ENCODE measurements around the gene KIAA0319L. TPM values are rescaled to one million over a fixed set of nuclear protein-coding genes. Genes with fewer than 3 reads are reported as not detected.

The KIAA0319L gene
- total RNA-seq, 2 donors from 2014 or later: 109 to 124 TPM

- Histone ChIP-seq H3K36me3 (no peaks in the 10 kb centered on the region), H3K27me3 (replicated peaks; ENCODE audit: insufficient read depth) (no peaks in the 10 kb centered on the region), H3K27ac (peak within 1 kb of the TSS; percentile 94 to 95), H3K4me1 (replicated peaks) (peaks cover 10% of the 10 kb centered on the region), H3K9me3 (no peaks in the 10 kb centered on the region), H3K4me3 (peak within 1 kb of the TSS; percentile 66 to 80)
- under 1% methylated on average over 58 of the region's 58 CpGs for WGBS
- intact Hi-C loops (cut with DNase I): loop anchor here (5.0 kb wide), 1 partner anchor 365 kb away; the partner anchor contains the start of gene SFPQ
- TF ChIP-seq POLR2A (IDR thresholded peaks at IDR 0.05) (peak; percentile 44), CTCF (IDR thresholded peaks at IDR 0.05) (no peak), POLR2AphosphoS5 (IDR thresholded peaks at IDR 0.05) (peak; percentile 89)
- peak; percentile 96 for DNase-seq (ENCODE audit: low spot score)
These were observed 589 bp upstream of the KIAA0319L start, which contains the start of gene NCDN for GRCh38 chr1:35557611-35558373. Gene NCDN (plus strand): TSS chr1:35557799. CDS start chr1:35558191, 392 bp downstream.

DNA sequence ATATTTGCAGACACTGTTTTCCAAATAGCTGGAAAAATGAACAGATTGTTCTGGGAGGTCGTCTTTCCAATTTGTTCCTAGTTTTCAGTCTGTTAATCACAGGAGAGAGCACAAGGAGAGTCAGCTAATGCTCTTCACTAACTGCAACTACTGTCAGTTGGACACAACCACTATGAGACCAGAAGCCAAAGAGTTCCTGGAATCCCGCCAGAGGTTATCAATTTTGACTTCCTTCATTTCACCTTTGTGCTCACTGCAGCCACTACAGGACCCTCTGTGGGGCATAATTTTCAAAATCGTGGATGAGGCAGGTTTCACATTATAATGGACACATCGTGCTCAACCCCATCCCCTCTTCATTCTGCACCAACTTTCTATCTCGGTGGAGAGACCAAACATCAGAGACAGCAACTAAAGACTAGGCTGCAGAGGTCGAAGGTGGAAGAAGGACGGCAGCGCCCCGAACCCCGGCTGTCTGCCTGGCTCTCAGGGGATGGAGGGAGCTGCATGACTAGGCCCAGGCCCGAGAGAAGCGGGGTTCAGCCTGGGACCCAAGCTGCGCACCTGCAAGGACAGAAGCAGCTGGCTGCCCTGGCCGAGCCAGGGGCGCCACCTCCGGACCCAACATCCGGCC lies 602 bp downstream of the KIAA0319L start:
- intact Hi-C loops (cut with DNase I): loop anchor here (5.0 kb wide), 1 partner anchor 364 kb away; the partner anchor contains the start of gene SFPQ
- WGBS: 2% methylated on average over 13 of the region's 17 CpGs
- Histone ChIP-seq H3K4me1 (replicated peaks) (peaks cover 10% of the 10 kb centered on the region), H3K27me3 (replicated peaks; ENCODE audit: insufficient read depth) (no peaks in the 10 kb centered on the region), H3K4me3 (peak overlapping the region; percentile 66 to 80), H3K27ac (peak overlapping the region; percentile 94 to 95), H3K36me3 (no peaks in the 10 kb centered on the region), H3K9me3 (no peaks in the 10 kb centered on the region)
- TF ChIP-seq POLR2A (IDR thresholded peaks at IDR 0.05) (no peak), CTCF (IDR thresholded peaks at IDR 0.05) (no peak)
- DNase-seq (ENCODE audit: low spot score): no peak

DNA sequence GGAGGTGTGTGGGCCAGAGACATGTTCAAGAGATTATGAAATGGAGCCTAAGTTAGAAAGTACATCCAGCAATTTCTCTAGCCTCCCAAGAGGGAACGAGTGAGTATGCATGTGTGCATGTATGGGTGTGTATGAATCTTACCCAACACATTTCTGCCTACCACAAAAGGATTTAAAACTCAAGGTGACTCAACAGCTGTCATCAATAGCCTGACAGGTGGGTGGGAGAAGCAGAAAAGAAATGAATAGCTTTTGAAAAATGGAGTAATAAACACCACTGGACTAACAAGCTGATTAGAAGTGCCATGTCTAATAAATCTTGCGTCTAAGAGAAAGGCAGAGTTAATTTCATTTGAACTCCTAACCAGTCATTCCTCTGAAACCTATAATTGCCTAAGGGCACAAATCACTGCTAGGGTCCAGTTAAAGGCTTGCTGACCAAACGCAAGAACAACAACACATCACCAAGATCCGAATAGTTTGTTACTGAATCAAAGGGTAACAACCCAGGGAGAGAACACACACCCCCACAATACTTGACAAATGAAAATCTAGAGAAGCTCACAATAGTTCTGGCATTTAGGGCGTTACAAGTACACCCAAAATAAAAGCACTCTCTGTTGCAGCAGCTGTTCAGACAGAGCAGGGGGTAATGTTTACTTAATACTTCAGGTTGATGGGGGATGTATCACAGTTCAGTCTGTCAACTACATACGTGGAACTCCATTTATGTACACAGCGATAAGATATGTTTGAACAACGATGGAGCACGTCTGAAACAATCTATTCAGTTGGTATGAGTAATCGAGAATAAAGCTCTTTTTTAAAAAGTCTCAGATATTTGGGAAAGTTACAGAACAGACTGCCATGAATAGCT lies 1.4 kb downstream of the KIAA0319L start:
- Histone ChIP-seq H3K4me1 (replicated peaks) (peaks cover 7% of the 10 kb centered on the region), H3K4me3 (peak overlapping the region; percentile 66 to 80), H3K9me3 (no peaks in the 10 kb centered on the region), H3K36me3 (no peaks in the 10 kb centered on the region), H3K27ac (peak overlapping the region; percentile 94 to 95), H3K27me3 (replicated peaks; ENCODE audit: insufficient read depth) (no peaks in the 10 kb centered on the region)
- TF ChIP-seq CTCF (IDR thresholded peaks at IDR 0.05): no peak
- no peak for TF ChIP-seq POLR2AphosphoS5 (IDR thresholded peaks at IDR 0.05)
- TF ChIP-seq POLR2A (IDR thresholded peaks at IDR 0.05): no peak
- intact Hi-C loops (cut with DNase I): loop anchor here (5.0 kb wide), 1 partner anchor 364 kb away; the partner anchor contains the start of gene SFPQ
- 33% methylated on average over 10 of the region's 10 CpGs for WGBS
- no peak for DNase-seq (ENCODE audit: low spot score)

DNA sequence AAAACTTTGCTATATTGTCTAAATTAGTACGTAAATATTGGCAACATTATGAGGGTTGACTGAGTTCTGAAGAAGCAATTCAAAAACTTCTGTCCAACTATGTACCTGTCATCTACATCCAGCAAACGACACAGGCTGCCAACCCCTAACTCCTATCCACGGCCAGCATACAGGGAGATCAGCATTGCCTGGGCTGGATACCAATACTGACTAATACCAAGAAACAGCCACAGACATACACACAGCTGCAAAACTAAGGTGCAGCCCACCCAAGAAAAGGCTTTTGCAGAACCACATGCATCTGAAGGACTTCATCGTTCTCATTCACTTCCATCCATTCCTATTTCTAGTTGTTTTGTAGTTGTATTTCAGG lies 2.0 kb downstream of the KIAA0319L start:
- no peak for DNase-seq (ENCODE audit: low spot score)
- Histone ChIP-seq H3K36me3 (no peaks in the 10 kb centered on the region), H3K9me3 (no peaks in the 10 kb centered on the region), H3K4me3 (no peak overlapping the region), H3K27me3 (replicated peaks; ENCODE audit: insufficient read depth) (no peaks in the 10 kb centered on the region), H3K27ac (no peak overlapping the region), H3K4me1 (replicated peaks) (peaks cover 3% of the 10 kb centered on the region)
- 46% methylated on average over 4 of the region's 4 CpGs for WGBS
- intact Hi-C loops (cut with DNase I): loop anchor here (5.0 kb wide), 1 partner anchor 363 kb away; the partner anchor contains the start of gene SFPQ
- no peak for TF ChIP-seq POLR2AphosphoS5 (IDR thresholded peaks at IDR 0.05)
- TF ChIP-seq CTCF (IDR thresholded peaks at IDR 0.05): no peak
- no peak for TF ChIP-seq POLR2A (IDR thresholded peaks at IDR 0.05)

Measured in prostate gland (tissue), 2 donors.